Sciatic nerve (tissue), 2 donors: ENCODE measurements around the gene MEF2C. TPM values are rescaled to one million over a fixed set of nuclear protein-coding genes. Genes with fewer than 3 reads are reported as not detected.
A peak's percentile ranks its signal among the peaks of the same experiment; 100 is the strongest.
"Not testable (repeated sequence)": the region's sequence is repeated elsewhere in the genome, so short reads cannot be mapped to it uniquely, and the experiment has no call there.

ENCODE experiments used
- ATAC-seq: fragments of 200-7000 bp; cut with Tn5 transposase; one replicate; pipeline ENCODE4 v1.9.1; 2020; ENCODE audit warnings: mild to moderate bottlenecking, moderate library complexity
- DNase-seq: peaks from one replicate; pipeline ENCODE4 v3.0.0-alpha.2; 2020; ENCODE audit warnings: low spot score
- intact Hi-C: fragments of 100-400 bp; cut with DNase I; formaldehyde crosslinking; loops from one replicate; pipeline ENCODE4 v1.14.2; 2022
- total RNA-seq: library from RNA; stranded (reverse); fragmentation: NEBNext Ultra II Directional; extraction: Animal tissue kit (Norgen Biotek cat#: 25700); gene quantifications from one replicate; pipeline ENCODE4 v1.2.1, GENCODE V29; 2021
- donor health status: DM: no; HTN: no; CAD: no.
- donor health status: DM: no; HTN: no; CAD: no.

MEF2C gene
- total RNA-seq, 1 donor from 2014 or later: 97.3 TPM

DNA sequence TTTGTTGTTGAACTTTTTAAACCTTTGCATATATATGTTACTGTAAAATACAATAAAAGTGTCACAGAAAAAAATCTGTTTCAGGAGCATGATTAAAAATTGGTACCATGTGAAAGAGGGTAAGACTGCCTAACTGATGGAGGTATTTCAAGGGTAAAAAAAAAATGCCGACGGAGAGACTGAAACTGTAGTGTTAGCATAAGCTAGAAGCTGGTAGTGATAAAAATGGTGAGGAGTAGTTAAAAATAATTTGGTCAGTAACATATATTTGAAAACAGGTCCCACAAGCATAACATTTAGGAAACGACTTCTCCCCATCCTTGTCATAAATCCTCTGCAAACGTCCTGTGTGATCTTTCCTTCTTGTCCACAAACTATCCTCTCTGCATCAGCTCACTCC lies 64.7 kb downstream of the MEF2C start:
- DNase-seq (no peak), ATAC-seq (no peak)
- intact Hi-C loops: no loop called here

DNA sequence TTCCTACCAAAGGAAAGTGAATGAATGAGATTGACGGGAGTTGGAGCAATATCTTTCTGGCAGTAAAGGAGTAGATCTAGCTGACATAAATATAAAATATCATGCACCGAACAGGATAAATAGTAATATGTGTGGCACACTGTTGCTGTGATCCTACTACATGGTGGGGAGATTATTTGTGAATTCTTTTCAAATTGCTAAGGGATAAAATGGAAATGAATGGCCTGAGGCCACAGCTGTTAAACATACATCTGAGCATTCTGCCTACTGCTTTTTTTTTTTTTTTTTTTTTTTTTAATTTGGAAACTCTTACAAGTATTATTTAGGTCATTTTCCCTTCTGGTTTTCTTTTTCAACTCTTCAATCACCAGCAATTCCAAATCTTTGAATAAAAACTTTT lies 66.8 kb downstream of the MEF2C start:
- ATAC-seq: no peak
- no peak for DNase-seq
- intact Hi-C loops: no loop called here

DNA sequence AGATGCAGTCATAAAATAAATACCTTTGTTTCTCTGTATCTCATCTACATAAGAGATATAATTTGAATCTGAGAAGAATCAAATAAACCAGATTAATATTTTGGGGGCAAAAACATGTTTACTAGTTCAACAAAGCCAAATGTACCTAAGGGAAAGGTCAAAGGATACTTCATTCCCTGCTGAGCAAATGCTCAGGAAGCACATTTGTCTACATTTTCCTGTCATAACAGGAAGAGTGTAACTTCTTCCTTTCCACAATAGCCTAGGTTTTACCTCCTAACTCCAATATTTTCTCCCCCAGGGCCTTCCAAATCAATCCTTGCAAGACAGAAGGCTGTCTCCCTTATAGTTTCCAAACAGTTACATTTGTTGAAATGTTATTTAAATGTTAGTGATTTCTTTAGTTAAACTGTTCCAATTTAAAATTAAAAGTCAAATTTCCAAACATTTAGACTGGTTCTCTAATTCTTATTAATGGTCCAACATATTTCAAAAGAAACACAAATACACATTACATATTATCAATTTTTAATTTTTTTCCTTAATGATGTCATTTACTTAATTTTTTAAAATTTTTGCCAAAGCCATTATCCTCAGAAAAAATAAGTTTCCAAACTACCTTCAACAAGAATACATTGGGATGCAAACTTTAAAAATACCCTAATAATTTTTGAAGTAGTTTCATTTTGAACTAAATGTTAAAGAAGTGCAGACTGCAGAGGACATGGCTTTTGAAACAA lies 67.8 kb downstream of the MEF2C start:
- ATAC-seq: no peak
- intact Hi-C loops: no loop called here
- DNase-seq: no peak

DNA sequence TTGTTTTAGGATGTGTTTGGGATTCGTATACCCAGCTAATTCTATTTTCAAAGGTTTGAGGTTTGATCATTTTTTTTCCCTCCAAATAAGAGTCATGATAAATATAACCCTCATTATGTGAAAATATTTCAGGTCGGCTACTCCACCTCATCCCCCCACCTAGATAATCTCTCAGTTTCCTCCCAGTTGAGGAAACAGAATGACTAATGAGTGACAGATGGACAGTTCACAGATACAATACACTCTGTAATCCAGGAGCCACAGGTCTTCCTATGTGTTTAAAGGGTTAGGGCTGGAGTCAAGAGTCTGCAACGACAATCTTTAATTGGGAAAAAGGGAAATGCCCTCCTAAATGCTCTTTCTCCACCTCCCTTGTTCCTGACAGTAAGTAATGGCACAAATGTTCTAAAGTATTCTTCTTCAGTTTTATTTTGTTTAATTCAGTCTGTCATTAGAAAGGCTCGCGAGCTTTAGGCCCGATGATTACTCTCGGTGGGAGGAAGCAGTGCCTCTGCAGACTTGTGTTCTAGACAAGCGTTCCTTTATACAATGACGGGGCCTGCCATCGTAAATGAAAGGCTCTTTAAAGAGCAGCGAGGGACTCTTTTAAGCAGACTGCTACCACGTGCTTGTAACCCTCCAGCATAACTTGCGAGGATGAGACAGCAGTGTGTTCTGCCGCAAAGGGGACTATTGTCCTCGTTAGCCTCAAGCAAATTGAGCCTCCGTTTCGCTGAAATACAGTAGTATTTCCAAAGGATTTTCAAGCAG lies 69.0 kb downstream of the MEF2C start:
- ATAC-seq: no peak
- DNase-seq: no peak

DNA sequence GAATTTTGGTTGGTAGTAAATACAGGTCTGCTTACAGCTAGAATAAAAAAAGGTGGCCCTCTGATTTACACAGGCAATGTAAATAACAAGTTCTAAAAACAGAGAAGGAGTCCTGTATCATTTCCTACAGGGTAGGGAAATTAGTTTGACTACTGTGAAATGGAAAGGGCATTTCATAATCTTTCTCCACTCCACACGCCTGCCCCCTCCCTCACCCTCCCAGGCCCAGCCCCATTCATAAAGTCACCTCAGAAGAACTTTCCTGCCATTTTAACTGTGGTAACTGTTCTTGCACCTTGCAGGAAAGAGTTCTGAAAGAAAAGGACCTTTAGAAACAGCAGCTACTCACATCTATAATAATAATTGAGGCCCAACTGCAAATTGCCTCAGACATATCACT lies 69.7 kb downstream of the MEF2C start:
- no peak for DNase-seq
- ATAC-seq: no peak
- intact Hi-C loops: no loop called here

More for the DNA sequence above, 69.0 kb downstream of the MEF2C start:
- intact Hi-C loops: no loop called here

DNA sequence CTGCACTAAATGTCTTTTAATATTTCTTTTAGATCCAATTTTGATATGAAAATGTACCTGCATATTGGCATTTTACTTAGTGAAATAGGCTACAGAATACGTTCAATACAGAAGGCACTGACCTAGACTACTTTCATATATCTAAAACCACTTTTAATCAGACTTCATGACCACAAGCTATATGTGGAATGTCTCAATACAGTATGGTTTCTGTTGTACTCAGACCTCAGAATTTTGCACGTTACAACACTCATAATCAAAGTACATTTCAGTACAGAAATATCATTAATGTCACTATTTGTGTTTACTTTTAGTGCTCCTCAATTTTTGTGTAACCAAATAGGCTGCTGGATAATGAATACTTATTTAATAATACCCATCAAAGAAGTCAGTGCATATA lies 74.8 kb downstream of the MEF2C start:
- ATAC-seq (no peak), DNase-seq (no peak)
- intact Hi-C loops: no loop called here

DNA sequence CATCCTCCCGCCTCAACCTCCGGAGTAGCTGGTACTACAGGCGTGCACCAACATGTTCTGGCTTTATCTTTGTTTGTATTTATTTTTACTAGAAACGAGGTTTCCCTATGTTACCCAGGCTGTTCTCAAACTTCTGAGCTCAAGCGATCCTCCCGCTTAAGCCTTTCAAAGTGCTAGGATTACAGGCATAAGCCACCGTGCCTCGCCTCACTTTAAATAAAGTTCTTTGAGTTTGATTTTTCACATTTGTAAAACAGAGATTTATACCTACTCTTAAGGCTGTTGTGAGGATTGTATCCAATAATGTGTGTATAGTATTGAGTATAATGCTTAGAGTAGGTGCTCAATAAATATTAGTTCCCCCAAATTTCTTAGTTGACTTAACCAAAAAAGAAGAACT lies 75.7 kb downstream of the MEF2C start:
- ATAC-seq (no peak), DNase-seq (no peak)
- intact Hi-C loops: no loop called here

DNA sequence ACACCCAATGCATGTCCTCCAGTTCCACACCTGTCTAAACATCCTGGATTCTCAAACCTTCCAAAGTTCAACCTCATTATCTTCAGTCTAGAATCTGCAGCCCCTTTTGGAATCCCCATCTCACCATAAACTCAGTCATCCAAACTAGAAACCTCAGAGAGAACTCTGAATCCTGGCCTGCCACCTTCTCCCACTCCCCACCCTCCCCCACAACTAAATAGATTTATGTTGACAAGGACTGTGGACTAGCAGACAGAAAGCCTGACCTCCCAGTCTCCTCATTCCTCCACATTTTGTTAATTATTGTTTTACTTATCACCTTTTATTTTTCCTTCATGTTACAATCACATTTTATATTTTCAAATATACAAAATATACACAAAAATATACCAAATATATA lies 76.6 kb downstream of the MEF2C start:
- intact Hi-C loops: no loop called here
- ATAC-seq (no peak), DNase-seq (no peak)

DNA sequence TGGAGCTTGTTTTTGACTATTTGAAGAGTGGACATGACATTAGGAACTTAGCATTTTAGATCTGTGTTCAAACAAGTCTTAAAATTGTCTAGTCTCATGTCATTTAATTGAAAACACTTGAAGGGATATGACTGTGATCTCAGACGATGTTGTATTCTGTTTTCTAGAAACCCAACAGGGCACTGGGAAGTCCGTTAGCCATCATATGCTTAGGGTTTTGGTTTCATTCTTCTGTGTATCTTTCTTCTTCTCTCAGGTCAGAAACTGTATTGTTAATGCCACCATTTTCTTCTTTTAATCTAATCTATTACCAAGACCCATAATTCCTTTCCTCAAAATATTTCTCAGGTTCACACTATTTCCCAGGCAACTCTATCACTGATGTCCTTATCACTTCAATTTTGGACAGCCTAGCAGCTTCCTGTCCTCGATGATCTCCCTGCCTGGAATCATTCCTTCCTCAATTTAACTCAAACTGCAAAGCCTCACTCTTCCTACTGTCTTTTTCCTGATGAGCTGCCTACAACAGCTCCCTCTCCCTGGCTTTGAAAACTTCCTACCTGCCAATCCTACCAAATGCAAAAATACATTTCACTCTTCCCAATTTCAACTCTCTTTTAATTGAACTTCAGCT lies 77.7 kb downstream of the MEF2C start:
- intact Hi-C loops: no loop called here
- no peak for ATAC-seq
- DNase-seq: no peak

DNA sequence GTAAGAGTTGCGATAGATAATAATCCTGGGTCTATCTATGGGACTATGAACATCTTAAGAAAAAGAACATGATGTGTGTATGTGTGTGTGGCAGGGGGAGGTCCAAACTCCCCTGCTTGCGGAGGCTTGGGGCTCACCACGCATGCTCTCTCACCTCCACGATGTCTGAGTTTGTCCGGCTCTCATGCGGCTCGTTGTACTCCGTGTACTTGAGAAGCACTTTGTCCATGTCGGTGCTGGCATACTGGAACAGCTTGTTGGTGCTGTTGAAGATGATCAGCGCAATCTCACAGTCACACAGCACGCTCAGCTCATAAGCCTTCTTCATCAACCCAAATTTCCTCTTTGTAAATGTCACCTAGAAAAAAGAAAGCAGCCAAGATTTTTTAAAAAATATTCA lies 78.5 kb downstream of the MEF2C start:
- intact Hi-C loops: no loop called here
- DNase-seq (no peak), ATAC-seq (no peak)

DNA sequence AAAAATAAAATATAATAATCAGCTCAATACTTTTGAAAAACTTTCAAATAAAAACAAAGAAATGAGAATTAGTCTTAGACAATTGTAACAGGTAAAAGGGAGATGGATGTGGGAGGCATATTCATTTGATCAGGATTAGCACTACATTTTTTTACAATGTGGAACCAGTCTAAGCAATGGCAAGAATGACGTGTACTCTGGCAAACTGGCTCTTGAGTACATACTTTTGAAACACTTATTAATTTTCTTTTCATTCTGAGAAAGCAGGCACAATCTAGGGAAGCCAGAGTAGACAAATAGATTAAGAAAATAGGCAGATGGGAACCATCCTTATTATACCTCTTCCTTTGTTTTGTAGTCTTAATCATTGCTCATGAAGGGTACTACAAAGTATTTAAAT lies 79.7 kb downstream of the MEF2C start:
- intact Hi-C loops: no loop called here
- ATAC-seq (no peak), DNase-seq (no peak)

DNA sequence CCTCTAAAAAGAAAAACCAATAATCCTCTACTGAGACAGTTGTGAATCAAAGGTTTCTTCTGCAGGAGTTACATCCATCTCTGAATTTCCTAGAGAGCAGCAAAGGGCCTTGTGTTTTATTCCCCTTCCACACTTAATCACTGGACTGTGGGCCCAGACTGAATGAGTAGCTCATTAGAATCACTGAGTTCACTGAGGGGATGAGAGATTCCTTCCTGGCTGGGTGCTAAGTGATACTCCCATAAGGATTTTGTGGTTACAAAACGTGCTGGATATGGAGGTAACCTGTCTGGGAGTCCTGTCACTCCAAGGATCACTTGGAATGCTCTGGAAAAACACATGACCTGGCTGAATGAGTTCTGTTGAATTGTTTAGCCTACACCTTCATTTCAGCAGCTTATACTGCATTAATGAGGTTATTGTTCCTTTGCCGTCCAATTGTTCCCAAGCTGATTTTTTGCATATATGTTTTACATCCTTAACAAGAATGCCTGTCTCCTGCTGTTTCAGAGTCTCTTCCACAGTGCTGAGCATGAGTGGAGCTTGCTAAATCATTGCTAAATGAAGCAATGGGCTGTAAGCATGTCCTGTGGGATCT lies 82.9 kb downstream of the MEF2C start:
- intact Hi-C loops: no loop called here
- DNase-seq (no peak), ATAC-seq (no peak)

DNA sequence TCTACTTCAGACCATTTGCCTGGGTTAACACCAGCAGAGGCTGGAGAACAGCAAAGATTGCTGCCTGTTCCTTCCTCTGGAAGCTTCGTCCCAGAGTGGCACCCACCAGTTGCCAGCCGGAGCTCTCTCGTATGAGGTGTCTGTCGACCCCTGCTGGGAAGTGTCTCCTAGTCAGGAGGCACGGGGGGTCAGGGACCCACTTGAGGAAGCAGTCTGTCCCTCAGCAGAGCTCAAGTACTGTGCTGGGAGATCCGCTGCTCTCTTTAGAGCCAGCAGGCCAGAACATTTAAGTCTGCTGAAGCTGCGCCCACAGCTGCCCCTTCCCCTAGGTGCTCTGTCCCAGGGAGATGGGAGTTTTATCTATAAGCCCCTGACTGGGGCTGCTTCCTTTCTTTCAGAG lies 84.1 kb downstream of the MEF2C start:
- intact Hi-C loops, ATAC-seq, DNase-seq: not testable (repeated sequence)

DNA sequence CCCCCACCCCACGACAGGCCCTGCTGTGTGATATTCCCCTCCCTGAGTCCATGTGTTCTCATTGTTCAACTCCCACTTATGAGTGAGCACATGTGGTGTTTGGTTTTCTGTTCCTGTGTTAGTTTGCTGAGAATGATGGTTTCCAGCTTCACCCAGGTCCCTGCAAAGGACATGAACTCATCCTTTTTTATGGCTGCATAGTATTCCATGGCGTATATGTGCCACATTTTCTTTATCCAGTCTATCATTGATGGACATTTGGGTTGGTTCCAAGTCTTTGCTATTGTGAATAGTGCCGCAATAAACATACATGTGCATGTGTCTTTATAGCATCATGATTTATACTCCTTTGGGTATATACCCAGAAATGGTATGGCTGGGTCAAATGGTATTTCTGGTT lies 89.2 kb downstream of the MEF2C start:
- intact Hi-C loops, ATAC-seq, DNase-seq: not testable (repeated sequence)

DNA sequence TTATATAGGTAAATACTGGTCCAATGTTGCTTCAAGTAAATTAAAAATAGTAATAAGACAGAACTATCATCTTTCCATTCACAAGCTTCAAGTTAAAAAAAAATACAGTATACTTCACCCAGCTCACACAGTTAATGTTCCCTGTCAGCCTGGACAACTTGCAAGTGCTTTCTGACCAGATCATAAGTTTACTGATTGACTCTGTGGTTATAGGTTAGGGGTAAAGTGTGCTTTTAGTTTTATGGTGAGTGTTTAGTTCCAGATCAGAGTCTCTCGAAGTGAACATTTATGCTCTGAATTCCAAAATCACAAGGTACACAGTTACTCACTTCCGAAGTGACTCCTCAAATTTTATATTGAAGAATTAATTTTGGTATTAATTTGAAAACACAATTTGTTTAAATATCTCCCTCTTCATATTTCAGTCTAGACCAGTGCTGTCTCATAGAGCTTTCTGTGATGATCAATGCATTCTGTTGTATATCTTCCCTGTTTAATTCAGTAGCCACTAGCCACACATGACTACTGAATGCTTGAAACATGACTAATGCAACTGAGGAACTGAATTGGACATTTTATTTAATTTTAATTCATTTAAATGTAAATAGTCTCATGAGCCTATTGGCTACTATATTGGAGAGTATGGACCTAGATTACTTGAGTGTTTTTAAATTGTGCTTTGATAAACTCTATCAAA lies 90.7 kb downstream of the MEF2C start:
- no peak for ATAC-seq
- intact Hi-C loops: no loop called here
- no peak for DNase-seq

DNA sequence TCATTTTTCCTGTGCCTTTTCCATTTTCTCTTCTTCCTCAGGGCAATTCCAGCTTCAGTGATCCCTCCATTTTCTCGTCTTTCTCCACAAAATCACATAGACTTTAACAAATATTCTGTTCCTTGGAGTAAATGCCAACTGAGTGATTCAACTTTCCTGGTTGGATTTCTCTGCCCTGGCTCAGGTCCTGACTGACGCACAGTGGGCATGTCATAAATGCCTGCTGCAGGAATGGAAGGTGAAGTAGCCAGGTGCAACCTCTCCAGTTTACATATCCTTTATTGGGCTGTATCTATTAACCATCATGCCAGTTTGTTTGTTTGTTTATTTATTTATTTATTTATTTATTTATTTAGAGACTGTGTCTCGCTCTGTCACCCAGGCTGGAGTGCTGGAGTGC lies 95.1 kb downstream of the MEF2C start:
- DNase-seq: no peak
- no peak for ATAC-seq
- intact Hi-C loops: no loop called here

DNA sequence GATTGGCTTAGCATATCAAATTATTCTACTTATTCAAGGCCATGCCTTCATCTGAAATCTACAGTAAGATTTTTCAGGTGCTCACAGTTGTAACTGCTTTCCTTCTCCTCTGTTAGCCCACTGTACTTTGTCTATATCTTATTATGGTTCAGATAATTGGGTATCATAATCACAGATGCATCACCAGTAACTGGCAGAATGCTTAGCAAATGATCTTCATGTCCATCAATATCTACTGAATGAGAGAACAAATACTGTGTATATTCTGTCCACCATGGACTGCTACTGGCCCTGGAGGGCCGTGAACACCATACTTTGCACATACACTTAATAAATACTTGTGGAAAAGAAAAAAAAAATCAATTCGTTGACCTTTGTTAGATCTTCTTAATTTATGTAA lies 96.2 kb downstream of the MEF2C start:
- ATAC-seq (no peak), DNase-seq (no peak)
- intact Hi-C loops: no loop called here

DNA sequence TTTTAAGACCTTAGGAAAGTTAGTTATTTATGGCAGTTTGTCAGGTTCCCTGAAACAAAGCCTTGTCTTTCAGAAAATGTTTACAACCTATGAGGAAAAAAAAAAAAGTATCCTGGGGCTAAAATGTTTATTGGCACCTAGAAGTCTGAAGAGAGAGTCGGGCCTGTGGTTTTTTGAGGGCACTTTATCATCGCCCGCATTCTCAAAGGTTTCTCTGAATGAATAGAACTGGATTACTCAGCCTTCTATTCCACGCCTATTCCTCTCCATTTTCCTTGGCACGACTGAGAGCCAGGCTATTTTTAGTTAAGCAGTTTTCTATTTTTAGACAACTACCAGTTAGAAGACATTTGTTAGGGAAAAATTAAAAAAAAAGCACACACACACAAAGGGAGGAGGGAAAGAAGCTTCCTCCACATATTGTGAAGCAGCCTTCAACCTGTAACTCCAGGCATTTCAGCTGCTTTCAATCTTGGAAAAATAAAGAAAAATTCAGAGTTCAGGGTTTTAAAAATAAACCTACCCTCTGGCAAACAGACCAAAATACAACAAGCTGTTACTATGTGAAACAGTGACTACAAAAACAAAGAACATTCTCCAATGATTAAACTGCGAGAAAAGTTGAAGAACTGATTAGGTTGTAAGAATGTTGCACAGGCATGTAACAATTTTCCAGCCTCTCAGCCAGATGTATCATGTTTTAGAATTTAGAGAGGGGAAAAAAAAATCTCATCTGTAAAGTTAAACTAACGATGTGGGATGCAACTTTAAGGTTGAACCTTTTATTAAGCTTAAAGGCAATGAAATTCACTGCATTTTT lies 97.0 kb downstream of the MEF2C start:
- DNase-seq: no peak
- intact Hi-C loops: no loop called here
- ATAC-seq: peak; percentile 95
